Pulmonary artery endothelial cell (primary cell): ENCODE data around the gene ZNF490. TPM values are rescaled to one million over a fixed set of nuclear protein-coding genes. Genes with fewer than 3 reads are reported as not detected.
"Not testable (repeated sequence)": the region's sequence is repeated elsewhere in the genome, so short reads cannot be mapped to it uniquely, and the experiment has no call there.

Experiments used
- DNase-seq: peaks from one replicate; pipeline ENCODE4 v3.0.0-alpha.2; 2011; ENCODE audit warnings: low read depth, low spot score
- total RNA-seq: library from RNA; depleted of rRNA; stranded (reverse); fragments of >200 nt; gene quantifications from 2 replicates; pipeline ENCODE4 v1.2.3, GENCODE V29; 2014

Gene ZNF490
- total RNA-seq, 1 donor from 2014 or later: 6.0 TPM

DNA sequence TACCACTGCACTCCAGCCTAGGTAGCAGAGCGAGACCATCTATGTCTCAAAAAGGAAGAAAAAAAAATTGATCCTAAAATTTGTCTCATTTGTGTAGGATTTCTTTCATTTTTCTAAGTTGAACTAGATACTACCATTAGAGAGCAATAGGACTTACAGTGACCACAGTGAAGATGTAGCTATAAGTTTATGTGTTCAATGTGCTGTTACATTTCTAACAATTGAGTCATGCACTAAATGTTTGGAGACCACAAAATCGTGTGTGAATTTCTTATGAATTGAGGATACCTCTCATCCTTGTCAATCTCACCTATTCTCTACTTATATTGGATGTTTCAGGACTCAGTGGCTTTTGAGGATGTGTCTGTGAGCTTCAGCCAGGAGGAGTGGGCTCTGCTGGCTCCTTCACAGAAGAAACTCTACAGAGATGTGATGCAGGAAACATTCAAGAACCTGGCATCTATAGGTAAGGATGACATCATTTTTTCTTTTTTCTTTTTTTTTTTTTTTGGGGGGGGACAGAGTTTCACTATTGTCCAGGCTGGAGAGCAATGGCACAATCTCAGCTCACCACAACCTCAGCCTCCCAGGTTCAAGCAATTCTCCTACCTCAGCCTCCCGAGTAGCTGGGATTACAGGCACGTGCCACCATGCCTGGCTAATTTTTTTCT, 12.9 kb upstream of the ZNF490 start:
- DNase-seq: no peak

DNA sequence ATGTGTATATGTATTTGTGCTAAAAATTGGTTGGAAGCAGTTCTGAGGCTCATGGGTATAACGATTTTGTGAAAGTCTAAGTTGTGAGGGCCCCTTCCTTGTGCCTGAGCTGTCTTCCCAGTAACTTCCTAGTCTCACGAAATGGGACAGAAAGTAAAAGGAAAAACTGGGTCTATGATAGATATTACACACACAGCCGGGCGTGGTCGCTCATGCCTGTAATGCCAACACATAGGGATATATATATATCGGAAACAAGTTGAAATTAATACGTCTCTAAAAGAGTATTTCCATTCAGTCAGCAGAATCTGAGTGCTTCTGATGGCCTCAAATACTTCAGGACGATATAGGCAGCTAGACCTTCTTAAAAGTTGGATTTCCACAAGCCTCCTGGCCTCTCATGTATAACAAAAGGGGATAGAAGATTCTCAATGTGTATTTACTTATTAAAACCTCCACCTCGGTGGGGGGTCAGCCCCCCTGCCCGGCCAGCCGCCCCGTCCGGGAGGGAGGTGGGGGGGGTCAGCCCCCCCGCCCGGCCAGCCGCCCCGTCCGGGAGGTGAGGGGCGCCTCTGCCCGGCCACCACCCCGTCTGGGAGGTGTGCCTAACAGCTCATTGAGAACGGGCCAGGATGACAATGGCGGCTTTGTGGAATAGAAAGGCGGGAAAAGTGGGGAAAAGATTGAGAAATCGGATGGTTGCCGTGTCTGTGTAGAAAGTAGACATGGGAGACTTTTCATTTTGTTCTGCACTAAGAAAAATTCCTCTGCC, 10.8 kb upstream of the ZNF490 start:
- not testable (repeated sequence) for DNase-seq

DNA sequence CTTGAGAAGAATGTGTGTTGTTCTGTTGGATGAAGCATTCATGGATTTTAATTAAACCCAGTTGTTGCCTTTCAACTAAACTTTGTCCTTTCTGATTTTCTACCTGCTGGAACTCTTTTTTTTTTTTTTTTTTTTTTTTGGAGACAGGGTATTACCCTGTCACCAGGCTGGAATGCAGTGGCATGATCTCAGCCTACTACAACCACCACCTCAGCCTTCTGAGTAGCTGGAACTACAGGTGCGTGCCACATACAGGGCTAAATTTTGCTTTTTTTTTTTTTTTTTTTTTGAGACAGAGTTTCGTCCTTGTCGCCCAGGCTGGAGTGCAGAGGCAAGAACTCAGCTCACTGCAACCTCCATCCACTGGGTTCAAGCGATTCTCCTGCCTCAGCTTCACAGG, 7.0 kb upstream of the ZNF490 start:
- DNase-seq: no peak

DNA sequence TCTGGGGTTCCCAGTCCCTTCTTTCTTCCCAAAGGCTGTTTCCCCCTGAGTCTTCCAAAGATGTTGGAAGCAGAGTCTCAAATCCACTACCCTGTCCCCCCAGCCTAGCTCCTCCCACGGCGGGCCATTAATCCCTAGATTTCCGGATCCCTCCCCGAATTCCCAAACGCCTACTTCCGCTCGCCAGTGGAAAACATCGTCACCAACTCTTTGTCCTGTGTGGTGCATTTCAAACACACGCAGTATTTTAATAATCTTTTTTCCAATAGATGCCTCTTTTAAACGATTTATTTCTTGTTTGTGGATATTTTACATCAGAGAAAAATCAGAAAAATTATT, 717 bp upstream of the ZNF490 start:
- peak; percentile 26 for DNase-seq

DNA sequence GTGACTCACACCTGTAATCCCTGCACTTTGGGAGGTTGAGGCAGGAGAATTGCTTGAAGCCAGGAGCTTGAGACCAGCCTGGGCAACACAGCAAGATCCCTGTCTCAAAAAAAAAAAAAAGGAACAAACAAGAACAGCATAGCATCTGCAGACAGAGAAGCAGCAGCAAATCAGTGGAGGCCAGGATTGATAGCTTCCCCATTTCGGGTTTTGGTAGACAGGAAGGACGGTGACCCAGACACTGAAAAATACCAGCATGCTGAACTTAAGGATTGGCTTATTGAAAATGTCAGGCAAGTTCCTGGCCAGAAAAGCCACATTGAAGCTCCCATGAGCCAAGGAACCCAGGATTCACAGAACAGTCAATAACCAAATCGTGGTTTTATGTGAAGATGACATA, 3.0 kb downstream of the ZNF490 start:
- no peak for DNase-seq

DNA sequence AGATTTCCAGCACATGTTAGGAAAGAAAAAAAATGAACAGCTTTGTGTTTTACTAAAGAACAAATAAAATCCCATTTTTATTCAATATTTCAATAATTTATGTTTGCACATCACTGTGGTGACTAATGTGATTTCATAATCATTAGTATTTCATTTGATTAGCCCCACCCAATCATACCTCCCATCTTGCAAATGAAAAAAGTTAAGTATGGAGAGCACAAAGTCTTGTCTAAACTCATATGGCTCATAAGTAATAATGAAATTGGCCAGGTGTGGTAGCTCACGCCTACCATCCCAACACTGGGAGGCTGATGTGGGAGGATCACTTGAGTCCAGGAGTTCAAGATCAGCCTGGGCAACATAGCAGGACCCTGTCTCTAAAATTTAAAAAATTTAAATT, 3.8 kb downstream of the ZNF490 start:
- no peak for DNase-seq

DNA sequence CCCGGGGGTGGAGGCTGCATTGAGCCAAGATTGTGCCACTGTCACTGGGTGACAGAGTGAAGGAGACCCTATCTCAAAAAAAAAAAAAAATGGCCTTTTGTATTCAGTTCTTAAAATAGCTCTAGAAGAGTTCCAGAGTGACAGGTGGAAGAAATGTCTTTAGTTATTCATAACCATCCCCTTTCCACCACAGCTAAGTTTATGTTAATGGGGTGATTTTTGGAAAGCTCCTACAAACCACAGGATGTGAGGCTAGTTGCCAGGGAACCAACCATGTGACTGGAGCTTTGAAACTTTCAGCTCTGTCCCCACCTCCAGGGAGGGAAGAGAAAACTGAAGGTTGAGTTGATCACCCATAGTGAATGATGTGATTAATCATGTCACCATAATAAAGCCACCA, 6.9 kb downstream of the ZNF490 start:
- DNase-seq: no peak

DNA sequence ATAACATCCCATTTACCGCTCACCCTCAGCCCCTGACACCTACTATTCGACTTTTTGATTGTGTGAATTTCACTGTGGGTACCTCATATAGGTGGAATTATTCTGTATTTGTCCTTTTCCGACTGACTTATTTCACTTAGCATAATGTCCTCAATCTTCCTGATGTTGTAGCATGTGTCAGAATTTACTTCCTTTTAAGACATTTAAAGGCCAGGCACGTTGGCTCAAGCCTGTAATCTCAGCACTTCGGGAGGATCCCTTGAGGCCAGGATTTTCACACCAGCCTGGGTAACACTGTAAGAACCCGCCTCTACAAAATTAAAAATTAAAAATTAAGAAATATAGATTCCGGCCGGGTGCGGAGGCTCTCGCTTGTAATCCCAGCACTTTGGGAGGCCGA, 13.0 kb downstream of the ZNF490 start:
- no peak for DNase-seq

DNA sequence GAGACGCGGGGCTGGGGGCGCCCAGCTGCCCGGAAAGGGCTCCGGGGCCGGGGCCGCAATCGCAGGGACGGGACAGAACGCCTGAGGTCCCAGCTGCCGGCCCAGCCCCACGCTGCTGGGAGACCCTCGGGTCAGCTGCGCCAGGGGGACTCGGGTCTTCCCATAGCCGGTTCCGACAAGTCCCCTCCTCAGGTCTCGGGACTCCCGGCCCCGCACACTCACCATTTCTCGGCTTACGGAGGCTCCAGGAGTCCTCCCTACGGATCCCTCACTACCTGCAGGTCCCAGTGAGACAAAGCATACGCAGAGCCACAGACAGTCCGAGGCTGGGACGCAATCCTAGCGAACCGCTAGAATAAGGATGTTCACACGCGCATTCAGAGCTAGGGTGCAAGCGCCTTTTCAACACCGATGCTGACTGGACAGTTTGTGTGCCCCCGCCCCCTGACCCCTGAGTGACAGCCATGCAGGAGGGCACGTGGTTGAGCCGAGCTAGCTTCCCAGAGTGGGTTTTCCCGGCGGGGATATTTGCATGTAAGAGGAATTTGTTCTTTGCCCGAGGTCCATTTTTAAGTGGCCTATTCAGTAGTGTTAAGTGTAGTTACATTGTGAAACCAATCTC, 13.6 kb downstream of the ZNF490 start:
- DNase-seq: no peak

DNA sequence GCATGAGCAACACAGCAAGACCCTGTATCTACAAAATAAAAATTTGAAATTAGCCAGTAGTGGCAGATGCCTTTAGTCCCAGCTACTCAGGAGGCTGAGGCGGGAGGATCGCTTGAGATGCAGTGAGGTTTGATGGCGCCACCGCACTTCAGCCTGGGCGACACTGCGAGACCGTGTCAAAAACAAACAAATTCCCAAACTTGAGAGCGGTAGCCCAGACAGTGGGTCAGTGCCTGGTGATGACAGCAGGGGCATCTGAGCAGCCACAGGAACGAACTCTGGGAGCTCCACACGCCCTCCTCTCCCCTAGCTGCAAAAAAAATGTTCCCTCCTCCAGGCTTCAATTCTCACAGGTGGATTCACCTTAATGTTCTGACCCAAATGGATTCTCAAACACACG, 14.1 kb downstream of the ZNF490 start:
- no peak for DNase-seq

DNA sequence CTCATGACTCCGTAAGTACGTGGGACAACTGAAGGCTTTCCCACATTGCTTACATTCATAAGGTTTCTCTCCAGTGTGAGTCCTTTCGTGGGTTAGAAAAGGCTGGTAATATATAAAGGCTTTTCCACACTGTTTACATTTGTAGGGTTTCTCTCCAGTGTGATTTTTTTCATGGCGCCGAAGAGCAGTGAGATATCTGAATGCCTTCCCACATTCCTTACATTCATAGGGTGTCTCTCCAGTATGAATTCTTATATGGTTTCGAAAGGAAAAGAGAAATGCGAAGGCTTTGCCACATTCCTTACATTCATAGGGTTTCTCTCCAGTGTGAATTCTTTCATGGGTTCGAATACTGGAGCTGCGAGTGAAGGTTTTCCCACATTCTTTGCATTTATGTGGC, 29.5 kb downstream of the ZNF490 start:
- DNase-seq: no peak

DNA sequence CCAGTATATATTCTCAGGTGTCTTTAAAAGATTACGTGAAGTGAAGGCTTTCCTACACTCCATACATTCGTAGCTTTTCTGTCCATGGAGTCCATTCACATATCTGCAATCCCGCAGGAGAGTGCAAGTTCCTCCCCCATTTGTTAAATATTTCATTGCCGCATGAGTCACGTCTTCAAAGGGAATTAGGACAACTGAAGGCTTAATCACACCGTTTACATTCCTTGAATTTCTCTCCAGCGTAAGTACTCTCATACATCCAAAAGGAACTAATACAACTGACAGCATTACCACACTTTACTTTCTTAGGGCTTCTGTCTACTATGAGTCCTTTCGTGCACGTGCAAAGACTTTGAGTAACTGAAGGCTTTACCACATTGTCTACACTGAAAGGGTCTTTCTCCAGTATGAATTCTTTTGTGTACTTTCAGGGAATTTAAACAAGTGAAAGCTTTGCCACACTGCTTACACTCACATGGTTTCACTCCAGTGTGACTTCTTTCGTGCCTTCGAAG, 30.4 kb downstream of the ZNF490 start:
- no peak for DNase-seq

DNA sequence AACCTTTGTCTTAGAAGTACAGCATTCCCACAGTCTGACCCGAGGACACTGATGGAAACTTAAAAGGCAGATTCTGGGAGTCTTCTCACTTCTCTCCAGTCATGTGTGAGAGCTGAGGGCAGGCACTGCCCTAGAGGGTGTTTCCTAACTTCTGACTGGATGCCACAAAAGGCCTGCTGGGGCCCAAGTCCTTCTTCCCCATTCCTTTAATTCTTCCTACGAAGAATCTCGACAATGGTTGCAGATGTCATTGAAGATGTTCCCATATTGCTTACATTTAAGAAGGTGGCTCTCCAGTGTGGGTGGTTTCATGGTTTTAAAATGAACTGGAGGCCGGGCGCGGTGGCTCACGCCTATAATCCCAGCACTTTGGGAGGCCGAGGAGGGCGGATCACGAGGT, 32.0 kb downstream of the ZNF490 start:
- no peak for DNase-seq

DNA sequence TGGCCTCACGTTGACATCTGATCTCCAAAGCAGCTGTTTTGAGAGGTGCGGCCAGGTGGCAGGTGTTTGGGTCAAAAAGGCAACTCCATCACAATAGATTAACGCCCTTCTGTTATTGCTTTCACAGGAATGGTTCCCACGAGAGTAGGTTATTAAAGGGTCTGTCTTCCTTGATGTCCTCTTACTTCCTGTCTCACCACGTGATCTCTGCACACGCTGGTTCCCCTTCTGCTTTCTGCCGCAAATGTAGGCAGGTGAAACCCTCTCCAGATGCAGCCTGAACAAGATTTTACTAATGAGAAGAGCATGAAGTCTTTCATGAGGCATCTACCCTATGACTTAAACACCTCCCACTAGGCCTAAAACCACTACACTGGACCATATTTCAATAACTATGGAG, 36.6 kb downstream of the ZNF490 start:
- no peak for DNase-seq

DNA sequence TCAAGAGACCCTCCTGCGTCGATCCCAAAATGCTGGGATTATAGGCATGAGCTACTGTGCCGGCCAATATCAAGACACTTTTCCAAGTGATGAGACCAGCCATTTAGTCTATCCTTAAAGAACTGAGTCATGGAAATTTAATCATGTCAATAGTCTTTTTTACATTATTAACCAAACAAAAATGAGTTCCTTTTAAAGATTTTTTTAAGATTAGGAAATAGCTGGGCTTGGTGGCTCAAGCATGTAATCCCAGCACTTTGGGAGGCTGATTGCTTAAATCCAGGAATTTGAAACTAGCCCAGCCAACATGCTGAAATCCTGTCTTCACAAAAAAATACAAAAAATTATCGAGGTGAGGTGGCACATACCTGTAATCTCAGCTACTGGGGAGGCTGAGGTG, 42.7 kb downstream of the ZNF490 start:
- DNase-seq: no peak

DNA sequence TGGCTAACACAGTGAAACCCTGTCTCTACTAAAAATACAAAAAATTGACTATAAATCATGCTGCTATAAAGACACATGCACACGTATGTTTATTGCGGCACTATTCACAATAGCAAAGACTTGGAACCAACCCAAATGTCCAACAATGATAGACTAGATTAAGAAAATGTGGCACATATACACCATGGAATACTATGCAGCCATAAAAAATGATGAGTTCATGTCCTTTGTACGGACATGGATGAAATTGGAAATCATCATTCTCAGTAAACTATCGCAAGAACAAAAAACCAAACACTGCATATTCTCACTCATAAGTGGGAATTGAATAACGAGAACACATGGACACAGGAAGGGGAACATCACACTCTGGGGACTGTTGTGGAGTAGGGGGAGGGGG, 44.2 kb downstream of the ZNF490 start:
- not testable (repeated sequence) for DNase-seq

DNA sequence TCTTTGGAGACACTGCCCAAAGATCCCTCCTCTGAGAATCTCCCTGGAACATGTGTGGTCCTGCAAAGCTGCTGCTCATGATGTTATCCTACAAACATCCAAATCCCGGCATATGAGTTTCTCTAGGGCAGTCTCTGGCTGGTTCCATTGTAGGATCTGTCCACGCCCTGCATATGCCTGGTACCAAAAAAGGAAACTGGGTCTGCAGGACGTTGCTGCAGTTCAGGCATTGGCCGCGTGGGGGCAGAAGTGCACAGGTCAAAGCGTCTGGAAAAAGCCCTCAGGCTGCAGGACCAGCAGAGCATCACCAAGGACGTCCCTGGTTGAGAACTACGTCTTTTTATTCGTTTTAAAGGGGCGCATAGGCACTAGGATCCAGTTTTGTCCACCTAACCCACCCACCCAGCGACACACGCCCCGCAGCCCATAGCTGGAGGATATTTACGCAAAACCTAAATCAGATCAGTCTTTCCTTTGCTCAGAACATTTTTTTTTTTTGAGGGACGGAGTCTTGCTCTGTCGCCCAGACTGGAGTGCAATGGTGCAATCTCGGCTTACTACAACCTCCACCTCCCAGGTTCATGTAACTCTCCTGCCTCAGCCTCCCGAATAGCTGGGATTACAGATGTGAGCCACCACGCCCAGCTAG, 46.5 kb downstream of the ZNF490 start:
- DNase-seq: peak; percentile 52

DNA sequence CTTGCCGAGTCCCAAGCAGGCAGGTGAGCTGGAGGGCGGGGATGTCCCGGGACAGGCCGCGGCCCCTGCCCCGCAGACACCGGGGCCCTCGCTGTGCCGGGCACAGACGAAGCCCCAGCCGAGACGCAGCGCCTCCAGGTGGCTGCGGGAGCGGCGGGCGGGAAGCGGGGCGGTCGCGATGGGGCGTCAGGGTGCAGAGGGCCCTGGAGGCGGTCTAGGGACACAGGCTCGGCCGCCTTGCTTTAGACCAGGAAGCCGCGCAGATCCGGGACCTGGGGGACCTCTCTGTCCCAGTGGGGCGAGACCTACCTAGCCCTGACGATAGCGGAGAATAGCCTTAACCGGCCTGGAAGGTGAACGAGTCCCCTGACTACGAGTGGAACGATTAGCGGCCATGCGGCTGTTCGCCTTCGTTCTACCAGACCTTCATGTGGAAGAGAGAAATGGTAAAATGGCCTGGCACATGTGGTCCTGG, 55.1 kb downstream of the ZNF490 start:
- DNase-seq: no peak

DNA sequence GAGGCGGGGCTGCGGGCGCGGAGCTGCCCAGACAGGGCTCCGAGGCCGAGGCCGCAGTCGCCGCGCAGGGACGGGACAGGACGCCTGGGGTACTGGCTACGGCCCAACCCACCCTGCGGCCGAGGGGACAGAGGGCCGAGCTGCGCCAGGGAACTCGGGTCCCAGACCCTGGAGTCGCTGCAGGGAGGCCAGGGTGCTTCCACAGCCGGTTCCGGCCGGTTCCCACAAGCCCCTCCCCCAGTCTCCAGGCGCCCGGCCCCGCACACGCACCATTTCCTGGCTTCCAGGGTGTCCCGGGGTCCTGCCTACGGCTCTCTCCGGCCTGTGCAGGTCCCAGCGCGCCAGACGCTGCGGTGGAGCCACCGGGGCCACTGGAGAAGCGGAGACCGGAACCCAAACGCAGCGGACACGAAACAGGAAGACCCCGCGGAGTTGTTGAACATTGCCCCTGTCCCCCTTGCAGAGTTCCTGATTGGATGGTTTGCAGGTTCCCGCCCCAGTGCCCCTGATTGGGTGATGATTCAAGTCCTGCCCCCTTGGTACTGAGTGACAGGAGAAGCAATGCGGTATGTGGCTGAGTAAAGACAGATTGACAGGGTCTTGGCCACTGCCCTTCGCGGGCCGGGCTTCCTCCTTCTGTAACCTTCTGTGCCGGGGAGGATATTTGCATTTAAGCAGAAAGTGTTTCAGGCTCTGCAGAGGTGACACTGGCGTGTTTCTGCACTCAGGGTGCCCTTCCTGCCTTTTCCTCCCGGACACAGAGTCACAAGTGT, 59.4 kb downstream of the ZNF490 start, which contains the start of gene ZNF564:
TSS of gene ZNF564 (minus strand) at position 423 of the 773 bp plus-strand sequence. CDS start at position 273, 150 bp downstream.
- DNase-seq: peak; percentile 94

DNA sequence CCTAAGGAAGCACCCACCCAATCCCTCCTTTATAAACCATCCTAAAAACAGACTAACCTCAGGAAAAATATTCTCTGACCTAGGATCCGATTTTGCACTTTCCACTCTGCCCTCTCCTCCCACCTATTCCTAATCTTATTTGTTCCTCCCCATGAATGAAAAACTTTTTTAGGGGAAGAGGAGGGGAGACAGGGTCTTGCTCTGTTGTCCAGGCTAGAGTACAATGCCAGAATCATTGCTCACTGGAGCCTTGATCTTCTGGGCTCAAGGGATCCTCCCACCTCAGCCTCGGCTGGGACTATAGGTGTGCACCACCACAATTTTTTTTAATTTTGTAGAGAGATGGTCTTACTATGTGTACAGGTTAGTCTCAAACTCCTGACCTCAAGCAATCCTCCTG, 63.7 kb downstream of the ZNF490 start:
- no peak for DNase-seq

DNA sequence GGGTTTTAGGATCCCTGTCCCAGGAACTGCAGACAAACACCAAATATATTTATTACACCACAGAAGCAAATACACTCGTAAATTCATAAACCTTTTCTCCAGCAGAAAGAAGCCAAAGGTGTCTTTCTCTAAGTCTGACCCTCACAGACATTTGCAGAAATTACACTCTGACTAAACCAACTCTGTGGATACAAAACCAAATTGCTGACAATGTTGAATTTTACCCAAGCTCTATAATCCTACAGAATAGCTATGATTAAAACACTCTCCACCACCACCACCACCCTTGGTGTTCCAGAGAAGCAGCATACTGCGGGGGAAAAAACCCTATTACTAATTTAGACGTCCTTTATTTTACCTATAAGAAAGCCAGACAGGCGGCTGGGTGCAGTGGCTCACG, 64.5 kb downstream of the ZNF490 start:
- no peak for DNase-seq
